ENCODE results near the gene ZBTB7C.

Gene ZBTB7C

GRCh38 chr18:48342125-48342524 is 67.1 kb downstream of the ZBTB7C start:
- Histone ChIP-seq H3K36me3 (ENCODE audit: control insufficient read depth, insufficient read depth, low read length) (no peaks in the 10 kb centered on the region), H3K27me3 (ENCODE audit: control insufficient read depth, insufficient read depth, low read length) (no peaks in the 10 kb centered on the region), H3K4me3 (ENCODE audit: low read length) (no peak overlapping the region), H3K4me1 (ENCODE audit: control insufficient read depth, insufficient read depth, low read length) (no peaks in the 10 kb centered on the region), H3K27ac (ENCODE audit: low read length) (no peak overlapping the region), H3K9me3 (ENCODE audit: control insufficient read depth, insufficient read depth, low read length) (no peaks in the 10 kb centered on the region)
- whole genome bisulfite sequencing (ENCODE audit: insufficient coverage, insufficient read length), result no CpG with 5 or more reads among the region's 6 CpGs
- DNase-seq (ENCODE audit: low read depth, low spot score), result no peak

- DNase-seq (ENCODE audit: low read depth, low spot score), result no peak
- WGBS (ENCODE audit: insufficient coverage, insufficient read length), result no CpG with 5 or more reads among the region's 8 CpGs
- Histone ChIP-seq H3K27ac (ENCODE audit: low read length) (no peak overlapping the region), H3K9me3 (ENCODE audit: control insufficient read depth, insufficient read depth, low read length) (no peaks in the 10 kb centered on the region), H3K4me3 (ENCODE audit: low read length) (no peak overlapping the region), H3K36me3 (ENCODE audit: control insufficient read depth, insufficient read depth, low read length) (no peaks in the 10 kb centered on the region), H3K4me1 (ENCODE audit: control insufficient read depth, insufficient read depth, low read length) (no peaks in the 10 kb centered on the region), H3K27me3 (ENCODE audit: control insufficient read depth, insufficient read depth, low read length) (no peaks in the 10 kb centered on the region)
Observed at GRCh38 chr18:48340560-48340959, 68.6 kb downstream of the ZBTB7C start.

GRCh38 chr18:48339692-48340091 is 69.5 kb downstream of the ZBTB7C start:
- no CpG with 5 or more reads among the region's 4 CpGs for WGBS (ENCODE audit: insufficient coverage, insufficient read length)
- H3K27ac ChIP-seq (ENCODE audit: low read length), result no peak overlapping the region
- H3K4me1 ChIP-seq (ENCODE audit: control insufficient read depth, insufficient read depth, low read length), result no peaks in the 10 kb centered on the region
- DNase-seq (ENCODE audit: low read depth, low spot score), result no peak
- no peaks in the 10 kb centered on the region for H3K27me3 ChIP-seq (ENCODE audit: control insufficient read depth, insufficient read depth, low read length)
- no peaks in the 10 kb centered on the region for H3K9me3 ChIP-seq (ENCODE audit: control insufficient read depth, insufficient read depth, low read length)
- H3K36me3 ChIP-seq (ENCODE audit: control insufficient read depth, insufficient read depth, low read length), result no peaks in the 10 kb centered on the region
- H3K4me3 ChIP-seq (ENCODE audit: low read length), result no peak overlapping the region

- Histone ChIP-seq H3K4me3 (ENCODE audit: low read length) (no peak overlapping the region), H3K27me3 (ENCODE audit: control insufficient read depth, insufficient read depth, low read length) (no peaks in the 10 kb centered on the region), H3K9me3 (ENCODE audit: control insufficient read depth, insufficient read depth, low read length) (no peaks in the 10 kb centered on the region), H3K4me1 (ENCODE audit: control insufficient read depth, insufficient read depth, low read length) (no peaks in the 10 kb centered on the region), H3K27ac (ENCODE audit: low read length) (no peak overlapping the region), H3K36me3 (ENCODE audit: control insufficient read depth, insufficient read depth, low read length) (no peaks in the 10 kb centered on the region)
- no peak for DNase-seq (ENCODE audit: low read depth, low spot score)
- WGBS (ENCODE audit: insufficient coverage, insufficient read length), result no CpG with 5 or more reads among the region's 3 CpGs
Observed at GRCh38 chr18:48338915-48339314, 70.3 kb downstream of the ZBTB7C start.

GRCh38 chr18:48337053-48337452 is 72.1 kb downstream of the ZBTB7C start:
- no peak for DNase-seq (ENCODE audit: low read depth, low spot score)
- Histone ChIP-seq H3K4me3 (ENCODE audit: low read length) (no peak overlapping the region), H3K27me3 (ENCODE audit: control insufficient read depth, insufficient read depth, low read length) (no peaks in the 10 kb centered on the region), H3K9me3 (ENCODE audit: control insufficient read depth, insufficient read depth, low read length) (no peaks in the 10 kb centered on the region), H3K36me3 (ENCODE audit: control insufficient read depth, insufficient read depth, low read length) (no peaks in the 10 kb centered on the region), H3K27ac (ENCODE audit: low read length) (no peak overlapping the region), H3K4me1 (ENCODE audit: control insufficient read depth, insufficient read depth, low read length) (no peaks in the 10 kb centered on the region)
- no CpG with 5 or more reads among the region's 2 CpGs for WGBS (ENCODE audit: insufficient coverage, insufficient read length)

- no peak overlapping the region for H3K4me3 ChIP-seq (ENCODE audit: low read length)
- no peaks in the 10 kb centered on the region for H3K4me1 ChIP-seq (ENCODE audit: control insufficient read depth, insufficient read depth, low read length)
- H3K36me3 ChIP-seq (ENCODE audit: control insufficient read depth, insufficient read depth, low read length), result no peaks in the 10 kb centered on the region
- WGBS (ENCODE audit: insufficient coverage, insufficient read length), result no CpG with 5 or more reads among the region's 8 CpGs
- DNase-seq (ENCODE audit: low read depth, low spot score), result no peak
- no peaks in the 10 kb centered on the region for H3K27me3 ChIP-seq (ENCODE audit: control insufficient read depth, insufficient read depth, low read length)
- H3K27ac ChIP-seq (ENCODE audit: low read length), result no peak overlapping the region
- no peaks in the 10 kb centered on the region for H3K9me3 ChIP-seq (ENCODE audit: control insufficient read depth, insufficient read depth, low read length)
Observed at GRCh38 chr18:48336332-48336731, 72.9 kb downstream of the ZBTB7C start.

GRCh38 chr18:48335829-48336228 is 73.4 kb downstream of the ZBTB7C start:
- WGBS (ENCODE audit: insufficient coverage, insufficient read length), result no CpG with 5 or more reads among the region's 4 CpGs
- no peaks in the 10 kb centered on the region for H3K9me3 ChIP-seq (ENCODE audit: control insufficient read depth, insufficient read depth, low read length)
- no peaks in the 10 kb centered on the region for H3K36me3 ChIP-seq (ENCODE audit: control insufficient read depth, insufficient read depth, low read length)
- DNase-seq (ENCODE audit: low read depth, low spot score), result no peak
- no peaks in the 10 kb centered on the region for H3K27me3 ChIP-seq (ENCODE audit: control insufficient read depth, insufficient read depth, low read length)
- H3K4me3 ChIP-seq (ENCODE audit: low read length), result no peak overlapping the region
- no peak overlapping the region for H3K27ac ChIP-seq (ENCODE audit: low read length)
- no peaks in the 10 kb centered on the region for H3K4me1 ChIP-seq (ENCODE audit: control insufficient read depth, insufficient read depth, low read length)

- no CpG with 5 or more reads among the region's 3 CpGs for WGBS (ENCODE audit: insufficient coverage, insufficient read length)
- Histone ChIP-seq H3K27me3 (ENCODE audit: control insufficient read depth, insufficient read depth, low read length) (no peaks in the 10 kb centered on the region), H3K27ac (ENCODE audit: low read length) (no peak overlapping the region), H3K4me1 (ENCODE audit: control insufficient read depth, insufficient read depth, low read length) (no peaks in the 10 kb centered on the region), H3K9me3 (ENCODE audit: control insufficient read depth, insufficient read depth, low read length) (no peaks in the 10 kb centered on the region), H3K36me3 (ENCODE audit: control insufficient read depth, insufficient read depth, low read length) (no peaks in the 10 kb centered on the region), H3K4me3 (ENCODE audit: low read length) (no peak overlapping the region)
- DNase-seq (ENCODE audit: low read depth, low spot score), result no peak
Observed at GRCh38 chr18:48334845-48335244, 74.3 kb downstream of the ZBTB7C start.

- no peaks in the 10 kb centered on the region for H3K4me1 ChIP-seq (ENCODE audit: control insufficient read depth, insufficient read depth, low read length)
- no peak overlapping the region for H3K4me3 ChIP-seq (ENCODE audit: low read length)
- no CpG with 5 or more reads among the region's 4 CpGs for WGBS (ENCODE audit: insufficient coverage, insufficient read length)
- no peaks in the 10 kb centered on the region for H3K9me3 ChIP-seq (ENCODE audit: control insufficient read depth, insufficient read depth, low read length)
- no peak for DNase-seq (ENCODE audit: low read depth, low spot score)
- no peaks in the 10 kb centered on the region for H3K36me3 ChIP-seq (ENCODE audit: control insufficient read depth, insufficient read depth, low read length)
- no peaks in the 10 kb centered on the region for H3K27me3 ChIP-seq (ENCODE audit: control insufficient read depth, insufficient read depth, low read length)
- H3K27ac ChIP-seq (ENCODE audit: low read length), result no peak overlapping the region
Observed at GRCh38 chr18:48333563-48333962, 75.6 kb downstream of the ZBTB7C start.

- H3K27ac ChIP-seq (ENCODE audit: low read length), result no peak overlapping the region
- no CpG with 5 or more reads among the region's 8 CpGs for WGBS (ENCODE audit: insufficient coverage, insufficient read length)
- no peaks in the 10 kb centered on the region for H3K27me3 ChIP-seq (ENCODE audit: control insufficient read depth, insufficient read depth, low read length)
- no peak overlapping the region for H3K4me3 ChIP-seq (ENCODE audit: low read length)
- no peak for DNase-seq (ENCODE audit: low read depth, low spot score)
- no peaks in the 10 kb centered on the region; the same call in 1 of the 2 replicates for H3K4me1 ChIP-seq (ENCODE audit: control insufficient read depth, insufficient read depth, low read length)
- no peaks in the 10 kb centered on the region for H3K36me3 ChIP-seq (ENCODE audit: control insufficient read depth, insufficient read depth, low read length)
- H3K9me3 ChIP-seq (ENCODE audit: control insufficient read depth, insufficient read depth, low read length), result no peaks in the 10 kb centered on the region
Observed at GRCh38 chr18:48330016-48330991, 78.9 kb downstream of the ZBTB7C start.

Data from iPS DF 6.9 (cell line).